GM18867 (cell line): ENCODE data around the gene FAM13C.
"Not testable (repeated sequence)": the region's sequence is repeated elsewhere in the genome, so short reads cannot be mapped to it uniquely, and the experiment has no call there.

Experiments
- ATAC-seq: cut with Tn5 transposase; IDR thresholded peaks from one replicate; pipeline ENCODE4 v1.9.1; 2021; ENCODE audit warnings: mild to moderate bottlenecking, moderate library complexity; ENCODE audit not compliant: unreplicated experiment

Gene FAM13C

GRCh38 chr10:59362144-59362958 is at the start of gene FAM13C:
Gene FAM13C (minus strand): TSS chr10:59362549. CDS start chr10:59362460, 89 bp downstream.
- ATAC-seq, result peak; percentile 49

DNA sequence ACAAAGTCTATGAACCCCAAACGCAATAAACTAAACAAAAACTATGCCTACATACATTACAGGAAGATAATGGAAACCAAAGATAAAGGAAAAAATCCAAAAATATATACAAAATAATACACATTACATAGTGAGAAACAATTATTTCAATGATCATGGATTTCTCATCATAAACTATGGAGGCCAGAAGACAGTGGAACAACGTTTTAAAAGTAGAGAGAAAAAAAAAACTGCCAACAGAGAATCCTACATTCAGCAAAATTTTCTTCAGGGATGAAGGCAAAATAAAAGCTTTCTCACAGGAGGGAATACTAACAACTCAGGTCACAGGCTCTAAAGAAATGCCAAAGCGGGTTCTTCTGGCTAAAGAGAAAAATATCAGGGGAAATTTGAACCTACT is 42.9 kb upstream of the FAM13C start:
- no peak for ATAC-seq

DNA sequence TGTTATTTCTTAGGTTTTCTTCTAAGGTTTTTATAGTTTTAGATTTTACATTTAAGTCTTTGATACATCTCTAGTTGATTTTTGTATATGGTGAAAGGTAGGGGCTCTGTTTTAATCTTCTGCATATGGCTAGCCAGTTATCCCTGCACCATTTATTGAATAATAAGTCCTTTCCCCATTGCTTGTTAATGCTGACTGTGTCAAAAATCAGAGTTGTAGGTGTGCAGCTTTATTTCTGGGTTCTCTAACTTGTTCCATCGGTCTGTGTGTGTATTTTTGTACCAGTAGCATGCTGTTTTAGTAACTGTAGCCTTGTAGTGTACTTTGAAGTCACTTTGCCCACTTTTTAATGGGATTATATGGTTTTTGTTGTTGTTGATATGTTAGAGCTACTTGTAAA is 37.9 kb upstream of the FAM13C start:
- no peak for ATAC-seq

GRCh38 chr10:59399329-59399728 is 37.0 kb upstream of the FAM13C start:
- ATAC-seq, result not testable (repeated sequence)

- ATAC-seq, result no peak
Observed at GRCh38 chr10:59397961-59398360, 35.6 kb upstream of the FAM13C start.

DNA sequence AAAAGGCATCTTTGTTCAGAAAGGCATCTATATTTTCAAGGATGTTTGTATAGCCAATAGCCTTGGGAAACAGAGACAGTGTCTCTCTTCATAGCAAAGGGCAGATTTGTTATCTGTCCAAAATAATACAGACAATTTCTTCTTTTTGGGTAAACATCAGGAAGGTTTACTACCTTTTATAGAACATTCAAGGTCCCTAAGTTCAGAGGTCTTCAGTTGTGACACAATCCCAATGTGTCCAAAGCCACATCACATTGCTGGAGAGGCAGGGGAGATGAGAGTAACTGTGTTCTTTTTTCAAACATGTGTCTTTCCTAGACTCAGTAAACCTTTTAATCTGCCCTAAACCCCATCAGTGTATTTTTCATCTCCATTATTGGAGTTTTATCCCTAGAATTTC is 33.6 kb upstream of the FAM13C start:
- ATAC-seq, result no peak

GRCh38 chr10:59393349-59393748 is 31.0 kb upstream of the FAM13C start:
- ATAC-seq, result no peak

- no peak for ATAC-seq
Observed at GRCh38 chr10:59391060-59391459, 28.7 kb upstream of the FAM13C start.

GRCh38 chr10:59388671-59388976 is 26.3 kb upstream of the FAM13C start:
- ATAC-seq, result no peak

DNA sequence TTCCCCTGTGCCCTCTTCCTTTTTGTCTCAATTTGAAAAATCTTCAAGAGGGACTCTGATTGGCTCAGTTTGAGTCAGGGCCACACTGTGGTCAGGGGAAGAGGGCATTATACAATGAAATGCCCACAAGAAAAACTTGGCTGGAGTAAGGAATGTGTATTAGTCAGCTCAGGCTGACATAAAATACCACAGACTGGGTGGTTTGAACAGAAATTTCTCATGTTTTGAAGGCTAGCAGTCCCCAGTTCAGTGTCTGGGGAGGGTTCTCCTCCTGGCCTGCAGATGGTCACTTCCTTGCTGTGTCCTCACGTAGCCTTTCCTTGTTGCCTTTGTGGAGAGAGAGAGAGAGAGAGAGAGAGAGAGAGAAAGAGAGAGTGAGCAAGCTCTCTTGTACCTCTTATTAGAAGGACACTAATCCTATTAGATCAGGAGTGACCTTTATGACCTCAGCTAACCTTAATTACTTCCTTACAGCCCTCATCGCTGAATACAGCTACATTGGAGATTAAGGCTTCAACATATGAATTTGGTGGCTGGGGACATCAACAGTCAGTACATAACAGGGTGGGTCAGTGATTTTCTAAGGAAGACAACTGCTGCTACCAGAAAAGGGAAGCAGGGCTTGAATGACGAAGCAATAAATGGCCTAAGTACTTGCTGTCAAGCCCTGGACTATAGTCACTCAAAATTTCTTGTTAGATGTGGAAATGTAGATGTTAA is 25.8 kb upstream of the FAM13C start:
- ATAC-seq, result no peak

DNA sequence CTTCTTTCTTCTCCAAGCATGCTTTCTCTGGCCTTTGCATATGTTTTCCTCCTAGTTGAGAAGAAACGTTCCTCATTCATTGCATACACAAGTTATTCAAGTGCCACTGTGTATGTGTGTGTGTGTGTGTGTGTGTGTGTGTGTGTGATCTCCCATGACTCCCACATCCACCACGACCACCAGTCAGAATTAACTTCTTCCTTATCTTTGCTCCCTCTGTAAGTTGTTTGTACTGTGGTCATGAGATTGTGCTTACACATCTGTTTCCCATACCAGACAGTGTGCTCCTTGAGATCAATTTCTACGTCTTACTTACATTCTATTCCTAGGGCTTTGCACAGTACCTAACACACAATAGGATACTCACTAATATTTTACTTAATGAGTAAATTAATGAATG is 22.4 kb upstream of the FAM13C start:
- ATAC-seq, result no peak

DNA sequence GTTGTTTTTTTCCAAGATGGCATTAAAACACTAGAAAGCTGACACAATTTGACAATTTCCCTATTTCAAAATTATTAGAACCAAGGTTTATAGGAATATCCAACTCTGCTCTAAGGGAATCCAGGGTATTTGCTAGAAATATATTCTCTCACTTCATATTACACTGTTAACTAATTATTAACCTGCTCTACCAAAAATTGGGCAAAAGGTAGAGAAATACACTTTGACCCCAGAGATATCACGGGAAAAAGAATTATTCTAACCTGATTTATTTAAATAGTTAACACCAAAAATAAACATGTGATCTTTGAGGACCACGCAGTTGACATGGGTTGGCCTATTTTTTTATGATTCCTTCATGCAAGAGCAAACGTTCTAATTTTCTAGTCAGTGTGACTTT is 21.6 kb upstream of the FAM13C start:
- no peak for ATAC-seq

- ATAC-seq, result no peak
Observed at GRCh38 chr10:59383436-59383835, 21.1 kb upstream of the FAM13C start.

GRCh38 chr10:59382831-59383295 is 20.5 kb upstream of the FAM13C start:
- no peak for ATAC-seq

DNA sequence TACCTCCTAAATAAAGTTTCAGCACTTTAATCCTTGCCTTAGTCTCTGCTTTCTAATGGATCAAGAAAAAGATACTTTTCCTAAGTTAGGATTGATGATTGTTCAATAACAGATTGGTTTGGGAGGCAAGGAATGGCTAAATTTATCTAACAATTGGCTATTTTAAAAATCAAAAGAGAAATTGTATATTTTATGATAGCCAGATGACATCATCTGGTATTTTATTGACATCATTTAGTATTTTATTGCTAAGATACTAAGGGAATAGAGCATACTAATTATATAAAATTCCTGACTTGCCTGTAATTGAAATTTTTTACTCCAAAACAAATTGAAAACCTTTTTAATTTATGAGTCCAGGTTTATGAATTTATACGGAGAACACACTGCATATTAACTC is 19.3 kb upstream of the FAM13C start:
- no peak for ATAC-seq

DNA sequence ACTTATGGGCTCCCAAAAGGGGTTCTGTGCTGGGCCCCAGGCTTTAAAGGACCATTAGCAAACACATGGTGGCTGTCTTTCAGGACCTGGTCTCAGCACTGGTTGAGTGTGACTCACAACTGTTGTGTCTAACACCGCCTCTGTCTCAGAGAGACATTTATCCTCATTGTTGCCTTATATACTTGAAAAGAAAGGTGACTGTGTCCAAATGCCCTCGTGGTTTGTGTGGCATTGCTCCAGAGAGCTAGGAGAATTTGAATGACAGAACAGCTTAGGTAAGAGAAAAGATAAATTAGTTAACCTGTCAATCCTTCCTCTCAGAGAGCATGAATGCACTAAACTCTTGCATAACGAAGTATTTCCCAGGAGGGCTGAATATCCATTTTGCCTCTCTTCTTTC is 14.5 kb upstream of the FAM13C start:
- no peak for ATAC-seq

GRCh38 chr10:59375990-59376389 is 13.6 kb upstream of the FAM13C start:
- no peak for ATAC-seq

DNA sequence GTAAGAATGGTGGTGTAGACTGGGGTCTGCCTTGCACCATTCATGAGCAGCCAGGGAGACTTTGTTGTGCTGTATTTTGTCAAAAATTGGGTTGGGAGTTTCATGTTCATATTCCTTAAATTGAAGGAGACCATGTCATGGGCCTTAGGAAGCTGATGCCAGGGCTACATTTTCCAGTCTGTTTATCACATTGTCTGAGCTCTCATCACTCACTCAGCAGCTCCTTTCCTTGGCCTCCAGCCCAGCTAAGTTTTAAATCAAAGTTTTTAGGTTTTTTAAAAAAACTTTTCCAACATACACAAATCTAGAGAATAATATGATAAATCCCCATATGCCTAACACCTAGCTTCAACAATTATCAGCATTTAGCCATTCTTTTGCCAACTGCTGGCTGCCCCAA is 12.6 kb upstream of the FAM13C start:
- no peak for ATAC-seq

DNA sequence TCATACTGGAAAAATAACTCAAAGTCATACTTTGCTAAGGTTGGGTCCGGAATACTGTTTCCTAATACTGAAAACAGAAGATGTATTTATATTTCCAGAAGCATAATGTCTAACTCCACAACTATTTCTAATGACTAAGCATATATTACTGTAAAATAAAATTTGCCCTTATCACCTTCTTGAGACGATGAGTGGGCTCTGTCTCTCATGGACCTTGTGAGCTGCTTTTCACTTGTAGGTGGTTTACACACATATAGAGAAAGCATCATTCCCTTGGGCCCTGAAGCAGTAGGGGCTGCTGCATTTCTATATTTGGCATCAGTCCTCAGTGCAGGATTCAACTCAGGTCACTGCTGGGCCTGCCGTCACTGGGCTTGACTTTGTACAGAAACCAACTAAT is 10.7 kb upstream of the FAM13C start:
- no peak for ATAC-seq

- no peak for ATAC-seq
Observed at GRCh38 chr10:59372543-59372942, 10.2 kb upstream of the FAM13C start.

GRCh38 chr10:59366290-59366689 is 3.9 kb upstream of the FAM13C start:
- ATAC-seq, result no peak

- no peak for ATAC-seq
Observed at GRCh38 chr10:59363446-59363958, 1.2 kb upstream of the FAM13C start.
